Spleen (tissue), 7 donors: Measurements from ENCODE around the gene RPTOR.

Experiments
- POLR2A ChIP-seq, 3 donors: fragments of 450-650 bp; IDR thresholded peaks; one replicate each; pipeline ENCODE4 v1.5.1; 2017; ENCODE audit warnings: antibody characterized with exemption in 3 of 3, mild to moderate bottlenecking in 1 of 3
- TF ChIP-seq, protein P1 (sequence below), 11 experiments: fragments of 200-600 bp in 7 of 11; fragments of 450-650 bp in 4 of 11; sonication (generic) in 4 of 11; IDR thresholded peaks in 8 of 11; conservative IDR thresholded peaks in 3 of 11; 1 replicate in 7 of 11; 2 replicates in 4 of 11; pipeline versions ENCODE4 v1.4.0 to v1.8.0; 2016 to 2021; ENCODE audit warnings: antibody characterized with exemption in 11 of 11, inconsistent platforms in 4 of 11, mild to moderate bottlenecking in 1 of 11
- donor health status: DM: no; HTN: no; CAD: no; lungs with moderate emphysema.
- donor health status: DM: no; HTN: no; CAD: no.
- donor health status: DM: no; HTN: no; CAD: no.

DNA sequence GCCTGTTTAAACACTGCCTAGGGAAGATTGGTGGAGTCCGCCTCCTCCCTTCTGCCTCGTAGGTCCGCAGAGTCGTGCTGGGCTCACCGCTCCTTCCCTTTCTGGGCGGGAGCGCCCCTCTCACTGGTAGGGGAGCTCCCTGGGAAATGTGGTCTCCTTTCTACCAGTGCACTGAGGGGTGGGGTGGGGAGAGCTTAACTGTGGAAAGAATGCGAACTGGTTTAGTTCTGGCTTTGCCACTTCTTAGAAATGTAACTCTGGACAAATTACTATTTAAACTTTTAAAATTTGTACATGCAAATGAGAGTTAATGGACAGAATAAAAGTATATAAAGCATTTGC is 105.7 kb downstream of the RPTOR start:
- TF ChIP-seq POLR2A (IDR thresholded peaks at IDR 0.05) = no peak
- TF ChIP-seq, protein P1, sequence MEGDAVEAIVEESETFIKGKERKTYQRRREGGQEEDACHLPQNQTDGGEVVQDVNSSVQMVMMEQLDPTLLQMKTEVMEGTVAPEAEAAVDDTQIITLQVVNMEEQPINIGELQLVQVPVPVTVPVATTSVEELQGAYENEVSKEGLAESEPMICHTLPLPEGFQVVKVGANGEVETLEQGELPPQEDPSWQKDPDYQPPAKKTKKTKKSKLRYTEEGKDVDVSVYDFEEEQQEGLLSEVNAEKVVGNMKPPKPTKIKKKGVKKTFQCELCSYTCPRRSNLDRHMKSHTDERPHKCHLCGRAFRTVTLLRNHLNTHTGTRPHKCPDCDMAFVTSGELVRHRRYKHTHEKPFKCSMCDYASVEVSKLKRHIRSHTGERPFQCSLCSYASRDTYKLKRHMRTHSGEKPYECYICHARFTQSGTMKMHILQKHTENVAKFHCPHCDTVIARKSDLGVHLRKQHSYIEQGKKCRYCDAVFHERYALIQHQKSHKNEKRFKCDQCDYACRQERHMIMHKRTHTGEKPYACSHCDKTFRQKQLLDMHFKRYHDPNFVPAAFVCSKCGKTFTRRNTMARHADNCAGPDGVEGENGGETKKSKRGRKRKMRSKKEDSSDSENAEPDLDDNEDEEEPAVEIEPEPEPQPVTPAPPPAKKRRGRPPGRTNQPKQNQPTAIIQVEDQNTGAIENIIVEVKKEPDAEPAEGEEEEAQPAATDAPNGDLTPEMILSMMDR (IDR thresholded peaks at IDR 0.05 in 8 of 11, conservative IDR thresholded peaks at IDR 0.05 in 3 of 11) = peak in 2 of 11 experiments; percentile 5 to 12
